ENCODE results near the gene KY. TPM values are rescaled to one million over a fixed set of nuclear protein-coding genes. Genes with fewer than 3 reads are reported as not detected.
A peak's percentile ranks its signal among the peaks of the same experiment; 100 is the strongest.

KY gene
- total RNA-seq, 4 donors from 2014 or later: 0.19 to 1.2 TPM; not detected in 2

DNA sequence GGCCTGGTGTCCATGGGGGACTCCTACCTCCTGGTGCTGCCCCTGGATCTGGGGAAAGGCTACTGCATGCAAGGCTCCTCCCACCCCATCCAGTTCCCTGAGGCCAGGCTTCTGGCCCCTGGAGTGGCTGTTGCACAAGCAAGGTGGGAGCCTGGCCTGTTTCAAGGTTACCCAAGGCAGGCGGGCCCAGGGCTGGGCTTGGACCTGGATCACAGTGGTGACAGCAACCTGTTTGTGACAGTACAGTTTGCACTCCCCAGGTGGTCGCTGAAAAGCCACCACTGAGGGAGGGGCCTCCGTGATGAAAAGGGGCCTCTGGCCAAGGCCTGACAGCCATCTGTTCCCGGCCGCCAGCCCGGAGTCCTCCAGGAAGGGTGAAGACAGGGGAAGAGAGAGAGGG is 14.4 kb upstream of the KY start:
- DNase-seq: no peak
- intact Hi-C loops (cut with DNase I): no loop called here
- Histone ChIP-seq H3K4me3 (no peak overlapping the region), H3K27me3 (no peaks in the 10 kb centered on the region), H3K9me3 (no peaks in the 10 kb centered on the region), H3K27ac (no peak overlapping the region), H3K4me1 (no peaks in the 10 kb centered on the region), H3K36me3 (no peaks in the 10 kb centered on the region)
- TF ChIP-seq POLR2A (IDR thresholded peaks at IDR 0.05): no peak
- TF ChIP-seq, protein P1, sequence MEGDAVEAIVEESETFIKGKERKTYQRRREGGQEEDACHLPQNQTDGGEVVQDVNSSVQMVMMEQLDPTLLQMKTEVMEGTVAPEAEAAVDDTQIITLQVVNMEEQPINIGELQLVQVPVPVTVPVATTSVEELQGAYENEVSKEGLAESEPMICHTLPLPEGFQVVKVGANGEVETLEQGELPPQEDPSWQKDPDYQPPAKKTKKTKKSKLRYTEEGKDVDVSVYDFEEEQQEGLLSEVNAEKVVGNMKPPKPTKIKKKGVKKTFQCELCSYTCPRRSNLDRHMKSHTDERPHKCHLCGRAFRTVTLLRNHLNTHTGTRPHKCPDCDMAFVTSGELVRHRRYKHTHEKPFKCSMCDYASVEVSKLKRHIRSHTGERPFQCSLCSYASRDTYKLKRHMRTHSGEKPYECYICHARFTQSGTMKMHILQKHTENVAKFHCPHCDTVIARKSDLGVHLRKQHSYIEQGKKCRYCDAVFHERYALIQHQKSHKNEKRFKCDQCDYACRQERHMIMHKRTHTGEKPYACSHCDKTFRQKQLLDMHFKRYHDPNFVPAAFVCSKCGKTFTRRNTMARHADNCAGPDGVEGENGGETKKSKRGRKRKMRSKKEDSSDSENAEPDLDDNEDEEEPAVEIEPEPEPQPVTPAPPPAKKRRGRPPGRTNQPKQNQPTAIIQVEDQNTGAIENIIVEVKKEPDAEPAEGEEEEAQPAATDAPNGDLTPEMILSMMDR (IDR thresholded peaks at IDR 0.05): no peak
- 70% methylated on average over 2 of the region's 6 CpGs; no CpG with 5 or more reads in 1 of the 2 donors for WGBS, 2 donors

DNA sequence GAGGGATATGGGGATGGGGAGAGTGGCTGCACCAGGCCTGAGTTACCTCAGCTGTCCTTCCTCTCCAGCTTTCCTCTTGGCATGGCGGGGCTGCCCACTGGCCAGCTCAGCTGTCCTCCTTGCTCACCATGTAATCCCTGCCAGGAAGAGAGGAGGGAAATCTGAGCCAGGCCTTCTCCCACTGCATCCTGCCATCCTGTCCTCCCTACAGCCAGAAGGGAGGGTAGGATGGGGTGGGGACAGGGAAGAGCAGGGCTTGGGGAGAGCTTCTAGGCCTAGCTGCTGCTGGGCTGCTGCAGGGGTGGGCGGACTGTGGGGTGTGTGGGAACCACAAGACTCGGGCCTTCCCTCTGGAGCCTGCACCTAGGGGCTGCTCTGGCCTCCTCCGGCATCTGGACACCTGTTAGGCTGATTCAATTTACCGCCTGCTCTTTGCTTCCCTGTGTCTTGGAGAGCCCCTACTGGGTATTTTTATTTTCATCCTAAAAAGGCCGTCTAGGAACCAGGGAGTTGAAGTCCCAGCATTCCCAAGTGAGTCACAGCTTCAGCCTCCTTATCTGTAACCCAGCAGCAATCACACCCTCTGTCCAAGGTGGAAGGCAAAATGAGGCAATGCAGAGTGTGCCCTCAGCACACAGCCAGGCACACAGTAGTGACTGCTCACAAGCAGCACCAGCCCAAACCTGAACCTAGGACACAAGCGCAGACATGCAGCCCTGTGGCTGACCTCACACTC is 13.1 kb upstream of the KY start:
- Histone ChIP-seq H3K27ac (peak overlapping the region in 1 of 4 donors; percentile 44), H3K4me1 (no peaks in the 10 kb centered on the region), H3K4me3 (no peak overlapping the region), H3K9me3 (no peaks in the 10 kb centered on the region), H3K27me3 (no peaks in the 10 kb centered on the region), H3K36me3 (no peaks in the 10 kb centered on the region)
- TF ChIP-seq, protein P1 (IDR thresholded peaks at IDR 0.05): no peak
- TF ChIP-seq POLR2A (IDR thresholded peaks at IDR 0.05): no peak
- 68 to 78% methylated on average over 2 to 4 of the region's 7 CpGs for WGBS, 2 donors
- DNase-seq: no peak
- intact Hi-C loops (cut with DNase I): no loop called here

DNA sequence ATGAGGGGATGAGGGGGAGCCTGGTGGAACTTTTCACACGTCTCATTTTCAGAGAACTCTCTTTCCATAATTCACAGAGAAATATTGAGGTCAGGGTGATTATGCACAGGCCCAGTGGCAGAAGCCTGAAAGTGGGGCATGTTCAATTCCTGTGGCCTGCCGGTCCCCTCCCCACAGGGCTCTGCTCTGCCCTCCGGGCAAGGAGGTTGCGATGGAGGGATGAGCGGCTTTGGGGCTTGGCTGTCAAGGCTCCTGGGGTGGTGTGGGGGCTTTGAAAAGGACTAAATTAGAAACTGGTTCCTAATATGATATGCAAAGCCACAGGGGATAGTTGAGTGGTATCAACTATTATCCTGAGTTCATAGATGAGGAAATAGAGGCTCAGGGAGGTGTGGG is 9.2 kb upstream of the KY start:
- Histone ChIP-seq H3K4me1 (no peaks in the 10 kb centered on the region), H3K27ac (no peak overlapping the region), H3K9me3 (no peaks in the 10 kb centered on the region), H3K27me3 (no peaks in the 10 kb centered on the region), H3K36me3 (no peaks in the 10 kb centered on the region), H3K4me3 (no peak overlapping the region)
- no peak for DNase-seq
- intact Hi-C loops (cut with DNase I): no loop called here
- TF ChIP-seq, protein P1 (IDR thresholded peaks at IDR 0.05): no peak
- no peak for TF ChIP-seq POLR2A (IDR thresholded peaks at IDR 0.05)
- WGBS, 2 donors: 80 to 84% methylated on average over 4 to 5 of the region's 5 CpGs

DNA sequence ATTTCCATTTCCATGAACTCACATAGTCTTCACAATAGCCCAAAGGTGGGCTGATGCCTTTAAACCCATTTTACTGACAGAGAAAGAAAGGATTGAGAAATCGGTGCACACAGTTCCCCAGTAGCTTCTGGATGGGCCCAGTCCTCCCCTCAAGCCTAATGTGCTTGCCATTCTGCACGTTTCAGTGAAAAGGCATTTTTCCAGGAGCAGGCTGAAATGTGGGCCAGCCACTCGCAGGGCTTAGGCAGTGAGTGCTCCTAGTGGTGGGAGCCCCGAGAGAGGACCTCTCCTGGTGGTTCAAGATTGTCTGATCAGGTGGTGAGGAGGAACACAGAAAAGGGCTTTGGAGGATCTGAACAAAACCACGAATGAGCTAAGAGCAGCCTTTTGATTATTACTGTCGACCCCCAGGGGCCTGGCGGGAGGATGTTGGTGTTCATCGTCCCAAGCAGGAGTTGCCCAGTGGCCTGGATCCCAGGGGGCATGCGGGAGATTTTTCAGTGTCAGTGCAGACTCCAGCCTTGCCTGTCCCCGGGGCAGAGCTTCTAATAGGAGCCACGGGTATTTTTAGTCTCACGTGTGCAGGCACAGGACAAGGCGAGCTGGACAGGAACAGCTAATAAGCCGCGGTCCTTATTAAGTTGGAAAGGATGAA is 8.7 kb upstream of the KY start:
- 75 to 76% methylated on average over 12 to 15 of the region's 15 CpGs for WGBS, 2 donors

DNA sequence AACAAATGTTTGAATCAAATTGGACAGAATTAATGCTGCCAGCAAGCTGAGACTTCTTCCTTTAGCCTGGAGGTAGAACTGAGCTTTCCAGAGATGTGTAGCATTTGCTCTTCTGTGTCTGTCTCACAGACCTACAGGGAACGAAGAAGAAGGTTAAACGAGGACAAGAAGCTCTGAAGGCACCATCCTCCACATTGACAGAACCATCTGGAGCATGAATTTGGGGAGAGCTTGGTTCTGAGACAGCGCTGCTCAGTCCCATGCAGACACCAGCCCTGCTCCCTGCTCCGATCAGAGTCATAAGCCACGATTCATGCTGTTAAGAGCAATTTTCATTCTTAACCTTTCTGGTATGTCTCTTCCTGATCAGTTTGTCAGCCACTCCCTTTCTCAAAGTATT is 7.7 kb upstream of the KY start:
- WGBS, 2 donors: 55 to 57% methylated on average over 5 of the region's 5 CpGs
- TF ChIP-seq, protein P1 (IDR thresholded peaks at IDR 0.05): no peak
- TF ChIP-seq POLR2A (IDR thresholded peaks at IDR 0.05): no peak
- DNase-seq: no peak

More for the DNA sequence above, 8.7 kb upstream of the KY start:
- Histone ChIP-seq H3K27ac (no peak overlapping the region), H3K36me3 (no peaks in the 10 kb centered on the region), H3K4me1 (no peaks in the 10 kb centered on the region), H3K4me3 (no peak overlapping the region), H3K27me3 (no peaks in the 10 kb centered on the region), H3K9me3 (no peaks in the 10 kb centered on the region)
- DNase-seq: no peak
- intact Hi-C loops (cut with DNase I): no loop called here
- no peak for TF ChIP-seq POLR2A (IDR thresholded peaks at IDR 0.05)
- TF ChIP-seq, protein P1 (IDR thresholded peaks at IDR 0.05): no peak

More for the DNA sequence above, 7.7 kb upstream of the KY start:
- intact Hi-C loops (cut with DNase I): no loop called here
- Histone ChIP-seq H3K36me3 (no peaks in the 10 kb centered on the region), H3K4me3 (no peak overlapping the region), H3K27ac (no peak overlapping the region), H3K4me1 (no peaks in the 10 kb centered on the region), H3K9me3 (no peaks in the 10 kb centered on the region), H3K27me3 (no peaks in the 10 kb centered on the region)
